GM23338 (cell line): ENCODE measurements around the gene WSB2. TPM values are rescaled to one million over a fixed set of nuclear protein-coding genes. Genes with fewer than 3 reads are reported as not detected.
A peak's percentile ranks its signal among the peaks of the same experiment; 100 is the strongest.

Experiments
- ATAC-seq: fragments of 200-7000 bp; cut with Tn5 transposase; 3 replicates; pipeline ENCODE4 v1.9.1; 2020
- DNase-seq: peaks from one replicate; pipeline ENCODE4 v3.0.0-alpha.2; 2015; ENCODE audit warnings: low spot score
- H2AFZ ChIP-seq: fragments of 200-600 bp; sonication (generic); 2 replicates; pipeline ENCODE4 v1.8.0; 2016; ENCODE audit warnings: antibody characterized with exemption, mild to moderate bottlenecking, moderate library complexity
- H3F3A ChIP-seq: fragments of 200-600 bp; sonication (generic); replicated peaks from 2 replicates; pipeline ENCODE4 v1.8.0; 2017; ENCODE audit warnings: antibody characterized with exemption, mixed run types, low read depth
- H3K27ac ChIP-seq: fragments of 200-600 bp; sonication (generic); 2 replicates; pipeline ENCODE4 v1.6.1; 2016; ENCODE audit warnings: low read depth
- H3K27me3 ChIP-seq: fragments of 200-600 bp; sonication (generic); 2 replicates; pipeline ENCODE4 v1.8.0; 2016; ENCODE audit warnings: mild to moderate bottlenecking, mixed run types, moderate library complexity; ENCODE audit not compliant: insufficient read depth
- H3K36me3 ChIP-seq: fragments of 200-600 bp; sonication (generic); 2 replicates; pipeline ENCODE4 v1.8.0; 2016; ENCODE audit warnings: mild to moderate bottlenecking; ENCODE audit not compliant: insufficient read depth
- H3K4me1 ChIP-seq: fragments of 200-600 bp; sonication (generic); 2 replicates; pipeline ENCODE4 v1.8.0; 2016; ENCODE audit warnings: mild to moderate bottlenecking, moderate library complexity; ENCODE audit not compliant: insufficient read depth
- H3K4me2 ChIP-seq: fragments of 200-600 bp; sonication (generic); 2 replicates; pipeline ENCODE4 v1.7.1; 2017; ENCODE audit warnings: mixed run types
- H3K4me3 ChIP-seq: fragments of 200-600 bp; sonication (generic); 2 replicates; pipeline ENCODE4 v1.6.1; 2016; ENCODE audit warnings: mixed run types
- H3K79me2 ChIP-seq: fragments of 200-600 bp; sonication (generic); replicated peaks from 2 replicates; pipeline ENCODE4 v1.8.0; 2017; ENCODE audit warnings: mild to moderate bottlenecking; ENCODE audit not compliant: insufficient read depth
- H3K9me2 ChIP-seq: fragments of 200-600 bp; sonication (generic); 2 replicates; pipeline ENCODE4 v1.8.0; 2017; ENCODE audit not compliant: insufficient read depth
- H4K20me1 ChIP-seq: fragments of 200-600 bp; sonication (generic); replicated peaks from 2 replicates; pipeline ENCODE4 v1.8.0; 2017; ENCODE audit warnings: mild to moderate bottlenecking; ENCODE audit not compliant: insufficient read depth
- H3K27ac Mint-ChIP-seq: 2 replicates; pipeline ENCODE4 v1.8.0; 2020; ENCODE audit warnings: inconsistent platforms, mild to moderate bottlenecking, moderate library complexity, mixed read lengths
- H3K27me3 Mint-ChIP-seq: 3 replicates; pipeline ENCODE4 v1.8.0; 2022; ENCODE audit warnings: low read depth, mild to moderate bottlenecking, moderate library complexity, mixed read lengths, inconsistent platforms; ENCODE audit not compliant: insufficient read depth, poor library complexity
- H3K36me3 Mint-ChIP-seq: 3 replicates; pipeline ENCODE4 v1.8.0; 2021; ENCODE audit warnings: low read depth, mild to moderate bottlenecking, inconsistent platforms, moderate library complexity, mixed read lengths
- H3K4me1 Mint-ChIP-seq: 3 replicates; pipeline ENCODE4 v1.8.0; 2020; ENCODE audit warnings: mild to moderate bottlenecking, inconsistent platforms, mixed read lengths
- H3K4me3 Mint-ChIP-seq: 3 replicates; pipeline ENCODE4 v1.8.0; 2021; ENCODE audit warnings: moderate library complexity, mild to moderate bottlenecking, inconsistent platforms, mixed read lengths
- H3K9me3 Mint-ChIP-seq: 3 replicates; pipeline ENCODE4 v1.8.0; 2020; ENCODE audit warnings: moderate library complexity, mild to moderate bottlenecking, inconsistent platforms, mixed read lengths
- CREB1 ChIP-seq: fragments of 250-450 bp; sonication (Bioruptor Pico); IDR thresholded peaks from 2 replicates; pipeline ENCODE4 v1.5.0; 2020; ENCODE audit warnings: low read depth, mild to moderate bottlenecking, moderate library complexity
- EZH2 ChIP-seq: fragments of 200-600 bp; sonication (generic); IDR thresholded peaks from one replicate; pipeline ENCODE4 v1.8.0; 2017; ENCODE audit warnings: antibody characterized with exemption, mild to moderate bottlenecking, low read depth; ENCODE audit not compliant: unreplicated experiment
- JUNB ChIP-seq: IDR thresholded peaks from one replicate; pipeline ENCODE4 v1.6.1; 2016; ENCODE audit warnings: antibody characterized with exemption; ENCODE audit not compliant: unreplicated experiment
- POLR2AphosphoS5 ChIP-seq: IDR thresholded peaks from 2 replicates; pipeline ENCODE4 v1.6.1; 2016; ENCODE audit warnings: antibody characterized with exemption, low read depth
- ZNF331 ChIP-seq: fragments of 250-450 bp; sonication (Bioruptor Pico); IDR thresholded peaks from 2 replicates; pipeline ENCODE4 v1.5.0; 2020; ENCODE audit warnings: low read depth, mild to moderate bottlenecking, moderate library complexity
- polyA plus RNA-seq: library from polyadenylated mRNA; unstranded; fragments of >200 nt; fragmentation: Nextera tagmentation; extraction: Ambion mirVana; gene quantifications from 2 replicates; pipeline ENCODE4 v1.2.1, GENCODE V29; 2016
- total RNA-seq: library from RNA; depleted of rRNA; stranded (reverse); fragments of >200 nt; shearing (Covaris generic); gene quantifications from 2 replicates; pipeline ENCODE4 v1.2.3, GENCODE V29; 2014
- TF ChIP-seq, protein P1 (sequence below), 2 experiments: fragments of 200-600 bp in 1 of 2; sonication (generic) in 1 of 2; conservative IDR thresholded peaks; 2 replicates each; pipeline versions ENCODE4 v1.5.1 to v1.6.1; 2016 to 2017; ENCODE audit warnings: antibody characterized with exemption in 2 of 2, low read depth in 2 of 2, mild to moderate bottlenecking in 2 of 2, moderate library complexity in 1 of 2

The WSB2 gene
- total and polyA plus RNA-seq, 2 experiments from 2014 or later: 36.6 to 60.8 TPM

DNA sequence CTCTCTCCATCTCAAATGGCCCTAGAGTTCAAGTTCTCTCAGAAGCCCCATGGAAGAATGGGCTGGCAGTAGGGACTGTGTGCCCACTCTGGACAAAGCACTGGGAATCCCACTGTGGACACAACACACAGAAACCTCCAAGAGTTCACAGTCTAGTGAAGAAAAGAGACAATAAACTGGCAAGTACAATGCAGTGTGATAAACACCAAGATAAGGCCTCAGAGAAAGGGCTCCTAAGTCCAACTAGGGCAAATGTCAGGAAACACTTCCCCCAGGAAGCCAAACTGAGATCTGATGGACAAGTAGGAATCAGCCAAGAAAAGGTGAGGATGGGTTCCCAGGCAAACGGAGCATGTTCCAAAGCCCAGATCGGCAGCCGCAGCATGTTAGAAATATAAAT lies 37.4 kb upstream of the WSB2 start:
- Histone ChIP-seq H3K4me1 (peaks cover 18% of the 10 kb centered on the region), H3K36me3 (peaks cover 26% of the 10 kb centered on the region), H3K79me2 (peaks cover 80% of the 10 kb centered on the region), H3F3A (0 out of 2 replicates have a peak, but pooled peaks cover 4% of the 10 kb centered on the region), H3K27ac (peak overlapping the region; percentile 20; the same call in 1 of the 2 replicates), H3K9me2 (no peaks in the 10 kb centered on the region), H3K4me2 (peak overlapping the region; percentile 55), H2AFZ (no peak overlapping the region), H4K20me1 (no peaks in the 10 kb centered on the region; the same call in none of the 2 replicates), H3K27me3 (no peaks in the 10 kb centered on the region), H3K4me3 (no peak overlapping the region)
- Mint-ChIP-seq H3K4me1 (peaks cover 15% of the 10 kb centered on the region), H3K4me3 (no peak overlapping the region; the same call in 2 of the 3 replicates), H3K36me3 (peaks cover 46% of the 10 kb centered on the region), H3K27me3 (peaks cover 2% of the 10 kb centered on the region), H3K9me3 (no peaks in the 10 kb centered on the region; the same call in 2 of the 3 replicates), H3K27ac (no peak overlapping the region)
- ATAC-seq (no peak), DNase-seq (no peak)
- TF ChIP-seq POLR2AphosphoS5 (0 out of 2 replicates have a peak, but pooled peaks have one; percentile 23), ZNF331 (CRISPR knock-in tag) (no peak)

DNA sequence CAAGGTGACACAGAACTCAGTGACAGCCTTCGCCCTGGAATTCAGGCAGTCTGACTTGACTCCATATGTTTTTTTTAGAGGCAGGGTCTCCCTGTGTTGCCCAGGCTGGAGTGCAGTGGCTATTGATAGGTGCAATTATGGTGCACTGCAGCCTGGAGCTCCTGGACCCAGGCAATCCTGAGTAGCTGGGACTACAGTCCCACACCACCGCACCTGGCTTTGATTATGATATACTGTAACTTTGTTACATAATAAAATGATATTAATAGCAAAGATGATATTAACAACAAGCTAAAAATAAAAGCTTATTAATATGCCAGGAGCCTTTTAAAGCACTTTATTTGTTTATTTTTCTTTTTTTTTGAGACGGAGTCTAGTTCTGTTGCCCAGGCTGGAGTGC lies 33.1 kb upstream of the WSB2 start:
- Mint-ChIP-seq H3K4me3 (no peak overlapping the region), H3K36me3 (peaks cover 52% of the 10 kb centered on the region), H3K27me3 (peaks cover 6% of the 10 kb centered on the region), H3K27ac (no peak overlapping the region), H3K9me3 (no peaks in the 10 kb centered on the region; the same call in 2 of the 3 replicates), H3K4me1 (peaks cover 5% of the 10 kb centered on the region)
- Histone ChIP-seq H2AFZ (no peak overlapping the region), H3K27ac (no peak overlapping the region), H3K79me2 (peaks cover 77% of the 10 kb centered on the region), H3K36me3 (peaks cover 33% of the 10 kb centered on the region), H3K9me2 (no peaks in the 10 kb centered on the region), H3F3A (0 out of 2 replicates have a peak, but pooled peaks cover 3% of the 10 kb centered on the region), H3K27me3 (no peaks in the 10 kb centered on the region), H3K4me1 (peaks cover 5% of the 10 kb centered on the region), H3K4me3 (no peak overlapping the region), H3K4me2 (no peak overlapping the region), H4K20me1 (peaks cover 5% of the 10 kb centered on the region; the same call in 1 of the 2 replicates)
- no peak for DNase-seq
- TF ChIP-seq, protein P1, sequence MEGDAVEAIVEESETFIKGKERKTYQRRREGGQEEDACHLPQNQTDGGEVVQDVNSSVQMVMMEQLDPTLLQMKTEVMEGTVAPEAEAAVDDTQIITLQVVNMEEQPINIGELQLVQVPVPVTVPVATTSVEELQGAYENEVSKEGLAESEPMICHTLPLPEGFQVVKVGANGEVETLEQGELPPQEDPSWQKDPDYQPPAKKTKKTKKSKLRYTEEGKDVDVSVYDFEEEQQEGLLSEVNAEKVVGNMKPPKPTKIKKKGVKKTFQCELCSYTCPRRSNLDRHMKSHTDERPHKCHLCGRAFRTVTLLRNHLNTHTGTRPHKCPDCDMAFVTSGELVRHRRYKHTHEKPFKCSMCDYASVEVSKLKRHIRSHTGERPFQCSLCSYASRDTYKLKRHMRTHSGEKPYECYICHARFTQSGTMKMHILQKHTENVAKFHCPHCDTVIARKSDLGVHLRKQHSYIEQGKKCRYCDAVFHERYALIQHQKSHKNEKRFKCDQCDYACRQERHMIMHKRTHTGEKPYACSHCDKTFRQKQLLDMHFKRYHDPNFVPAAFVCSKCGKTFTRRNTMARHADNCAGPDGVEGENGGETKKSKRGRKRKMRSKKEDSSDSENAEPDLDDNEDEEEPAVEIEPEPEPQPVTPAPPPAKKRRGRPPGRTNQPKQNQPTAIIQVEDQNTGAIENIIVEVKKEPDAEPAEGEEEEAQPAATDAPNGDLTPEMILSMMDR (conservative IDR thresholded peaks at IDR 0.05; ENCODE audit: low read depth in 2 of 2): no peak
- no peak for TF ChIP-seq JUNB
- TF ChIP-seq EZH2: no peak
- ATAC-seq: no peak

DNA sequence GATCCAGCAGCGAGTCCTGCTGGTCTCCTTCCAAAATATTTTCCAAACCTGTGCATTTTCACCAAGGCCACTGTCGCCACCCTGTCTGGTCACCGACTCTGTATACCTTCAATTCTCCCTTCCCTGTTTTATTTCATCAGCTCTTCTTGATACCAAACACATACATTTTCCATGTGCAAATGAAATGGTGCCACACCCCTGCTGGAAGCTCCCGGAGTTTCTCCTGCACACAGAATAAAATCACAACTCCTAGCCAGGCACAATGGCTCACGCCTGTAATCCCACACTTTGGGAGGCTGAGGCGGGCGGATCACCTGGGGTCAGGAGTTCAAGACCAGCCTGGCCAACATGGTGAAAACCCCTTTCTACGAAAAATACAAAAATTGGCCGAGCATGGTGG lies 28.8 kb upstream of the WSB2 start:
- Histone ChIP-seq H2AFZ (no peak overlapping the region), H3F3A (0 out of 2 replicates have a peak, but pooled peaks cover 3% of the 10 kb centered on the region), H3K36me3 (peaks cover 41% of the 10 kb centered on the region), H4K20me1 (peaks cover 27% of the 10 kb centered on the region), H3K27ac (0 out of 2 replicates have a peak overlapping the region, but pooled peaks have one; percentile 14), H3K9me2 (no peaks in the 10 kb centered on the region), H3K27me3 (no peaks in the 10 kb centered on the region), H3K79me2 (peaks cover 81% of the 10 kb centered on the region), H3K4me2 (no peak overlapping the region), H3K4me1 (no peaks in the 10 kb centered on the region), H3K4me3 (no peak overlapping the region)
- H3K27ac Mint-ChIP-seq: peak overlapping the region; percentile 25; the same call in 1 of the 2 replicates
- ATAC-seq (no peak), DNase-seq (no peak)
- TF ChIP-seq CREB1 (CRISPR knock-in tag) (no peak), EZH2 (no peak), ZNF331 (CRISPR knock-in tag) (no peak)
- H3K27me3 Mint-ChIP-seq: peaks cover 4% of the 10 kb centered on the region
- H3K9me3 Mint-ChIP-seq: no peaks in the 10 kb centered on the region
- H3K36me3 Mint-ChIP-seq: peaks cover 62% of the 10 kb centered on the region
- H3K4me1 Mint-ChIP-seq: no peaks in the 10 kb centered on the region; the same call in 2 of the 3 replicates
- no peak overlapping the region for H3K4me3 Mint-ChIP-seq
